ENCODE results near the gene PSEN1.

GRCh38 chr14:73261520-73262426 is 125.5 kb downstream of the PSEN1 start:
- TF ChIP-seq CTCF (IDR thresholded peaks at IDR 0.05), result no peak
- TF ChIP-seq POLR2A (IDR thresholded peaks at IDR 0.05), result no peak
- no peak for TF ChIP-seq EP300 (IDR thresholded peaks at IDR 0.05)

Data from ovary (tissue), 3 donors.